ENCODE measurements around the gene ZFR. TPM values are rescaled to one million over a fixed set of nuclear protein-coding genes. Genes with fewer than 3 reads are reported as not detected.
"Not testable (repeated sequence)": the region's sequence is repeated elsewhere in the genome, so short reads cannot be mapped to it uniquely, and the experiment has no call there.

Gene ZFR
- total RNA-seq, 3 donors from 2014 or later = 44.0 to 73.3 (median 44.7) TPM

- Histone ChIP-seq H3K4me1 (ENCODE audit: low read depth) (no peaks in the 10 kb centered on the region), H3K4me3 (no peak overlapping the region), H3K9me3 (peaks cover 8% of the 10 kb centered on the region), H3K36me3 (ENCODE audit: low read depth) (no peaks in the 10 kb centered on the region)
- intact Hi-C loops (cut with DNase I, micrococcal nuclease) = no loop called here
- DNase-seq (no peak), ATAC-seq (no peak)
- TF ChIP-seq CTCF (IDR thresholded peaks at IDR 0.05) = no peak
Observed at GRCh38 chr5:32325616-32326015, 118.9 kb downstream of the ZFR start.

GRCh38 chr5:32325062-32325461 lies 119.5 kb downstream of the ZFR start:
- DNase-seq = no peak
- Histone ChIP-seq H3K36me3 (ENCODE audit: low read depth) (no peaks in the 10 kb centered on the region), H3K4me1 (ENCODE audit: low read depth) (no peaks in the 10 kb centered on the region), H3K9me3 (peaks cover 8% of the 10 kb centered on the region), H3K4me3 (no peak overlapping the region)
- intact Hi-C loops (cut with DNase I, micrococcal nuclease) = no loop called here
- TF ChIP-seq CTCF (IDR thresholded peaks at IDR 0.05) = no peak
- ATAC-seq = peak; percentile 24

- H3K9me3 ChIP-seq = peaks cover 8% of the 10 kb centered on the region
- no peaks in the 10 kb centered on the region for H3K36me3 ChIP-seq (ENCODE audit: low read depth)
- ATAC-seq = no peak
- TF ChIP-seq CTCF (IDR thresholded peaks at IDR 0.05) = no peak
- intact Hi-C loops (cut with DNase I, micrococcal nuclease) = no loop called here
- no peak for DNase-seq
- no peaks in the 10 kb centered on the region for H3K4me1 ChIP-seq (ENCODE audit: low read depth)
- H3K4me3 ChIP-seq = no peak overlapping the region
Observed at GRCh38 chr5:32323741-32324140, 120.8 kb downstream of the ZFR start.

- ATAC-seq (no peak), DNase-seq (no peak)
- H3K36me3 ChIP-seq (ENCODE audit: low read depth) = no peaks in the 10 kb centered on the region
- H3K9me3 ChIP-seq = peaks cover 8% of the 10 kb centered on the region
- TF ChIP-seq CTCF (IDR thresholded peaks at IDR 0.05) = no peak
- intact Hi-C loops (cut with DNase I, micrococcal nuclease) = no loop called here
- H3K4me3 ChIP-seq = no peak overlapping the region
- no peaks in the 10 kb centered on the region for H3K4me1 ChIP-seq (ENCODE audit: low read depth)
Observed at GRCh38 chr5:32322882-32323281, 121.7 kb downstream of the ZFR start.

GRCh38 chr5:32321787-32322186 lies 122.8 kb downstream of the ZFR start:
- H3K9me3 ChIP-seq; H3K4me1 ChIP-seq (ENCODE audit: low read depth); DNase-seq; H3K4me3 ChIP-seq; ATAC-seq; intact Hi-C loops (cut with DNase I, micrococcal nuclease); H3K36me3 ChIP-seq (ENCODE audit: low read depth): not testable (repeated sequence)

- Histone ChIP-seq H3K9me3 (peaks cover 8% of the 10 kb centered on the region), H3K36me3 (ENCODE audit: low read depth) (no peaks in the 10 kb centered on the region), H3K4me1 (ENCODE audit: low read depth) (no peaks in the 10 kb centered on the region), H3K4me3 (no peak overlapping the region)
- no peak for TF ChIP-seq CTCF (IDR thresholded peaks at IDR 0.05)
- intact Hi-C loops (cut with DNase I, micrococcal nuclease) = no loop called here
- ATAC-seq (no peak), DNase-seq (no peak)
Observed at GRCh38 chr5:32320576-32320975, 124.0 kb downstream of the ZFR start.
